ENCODE results near the gene CLEC9A.

DNA sequence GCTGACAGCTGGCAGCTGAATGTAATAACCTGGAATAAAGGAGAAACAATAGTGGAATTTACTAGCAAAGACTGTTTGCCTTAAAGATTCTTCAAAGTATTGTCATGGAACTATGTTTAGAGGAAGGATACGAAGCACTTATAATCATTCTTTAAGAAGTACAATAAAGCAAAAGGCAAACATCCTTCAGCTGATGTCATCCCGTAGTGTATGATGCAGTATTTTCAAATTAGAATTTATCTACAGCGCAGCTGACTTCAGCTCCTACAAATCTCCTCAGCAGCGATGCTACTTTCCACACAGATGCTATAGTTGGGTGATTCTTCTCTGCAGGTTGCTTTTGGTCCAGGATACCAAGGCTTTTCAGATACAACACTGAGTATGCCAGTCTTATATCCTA is 36.8 kb downstream of the CLEC9A start:
- TF ChIP-seq CTCF (IDR thresholded peaks at IDR 0.05 in 4 of 5, conservative IDR thresholded peaks at IDR 0.05 in 1 of 5) (no peak), POLR2A (IDR thresholded peaks at IDR 0.05) (no peak)

Measured in gastrocnemius medialis (tissue), 4 donors.